LNCAP (cell line): ENCODE data around the gene NKD2.

Source experiments
- CTCF ChIP-seq: fragments of 450-650 bp; IDR thresholded peaks from 2 replicates; pipeline ENCODE4 v1.5.1; 2017; ENCODE audit warnings: mild to moderate bottlenecking

Gene NKD2

DNA sequence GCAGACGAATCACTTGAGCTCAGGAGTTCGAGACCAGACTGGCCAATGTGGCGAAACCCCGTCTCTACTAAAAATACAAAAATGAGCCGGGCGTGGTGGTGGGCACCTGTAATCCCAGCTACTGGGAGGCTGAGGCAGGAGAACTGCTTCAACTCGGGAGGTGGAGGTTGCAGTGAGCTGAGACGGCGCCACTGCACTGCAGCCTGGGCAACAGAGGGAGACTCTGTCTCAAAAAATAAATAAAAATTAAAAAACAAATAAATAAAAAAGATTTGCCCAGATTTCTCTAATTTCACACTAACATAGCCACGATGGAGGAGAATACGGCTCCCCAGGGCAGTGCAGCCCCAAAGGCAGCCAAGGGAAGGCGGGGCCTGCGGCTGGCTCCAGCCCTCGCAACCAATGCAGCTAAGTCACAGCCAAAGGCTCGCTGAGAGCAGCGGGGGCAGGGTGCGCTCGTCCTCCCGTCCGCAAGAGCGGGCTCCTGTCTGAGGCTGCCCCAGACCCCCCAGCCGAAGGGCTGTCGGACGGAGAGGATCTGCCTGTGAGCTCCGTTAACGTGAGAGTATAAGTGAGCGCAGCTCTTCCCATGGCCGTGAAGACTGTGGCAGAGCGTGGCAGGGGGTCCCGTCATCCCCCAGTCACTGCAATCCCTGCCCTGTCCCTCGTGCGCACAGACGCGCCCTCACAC is 59.7 kb downstream of the NKD2 start:
- no peak for TF ChIP-seq CTCF

- TF ChIP-seq CTCF, result no peak
Measured at GRCh38 chr5:1068895-1069719, 60.5 kb downstream of the NKD2 start.

- TF ChIP-seq CTCF, result no peak
Measured at GRCh38 chr5:1069720-1070088, 61.1 kb downstream of the NKD2 start.

- TF ChIP-seq CTCF, result no peak
Measured at GRCh38 chr5:1073239-1074102, 64.9 kb downstream of the NKD2 start.

DNA sequence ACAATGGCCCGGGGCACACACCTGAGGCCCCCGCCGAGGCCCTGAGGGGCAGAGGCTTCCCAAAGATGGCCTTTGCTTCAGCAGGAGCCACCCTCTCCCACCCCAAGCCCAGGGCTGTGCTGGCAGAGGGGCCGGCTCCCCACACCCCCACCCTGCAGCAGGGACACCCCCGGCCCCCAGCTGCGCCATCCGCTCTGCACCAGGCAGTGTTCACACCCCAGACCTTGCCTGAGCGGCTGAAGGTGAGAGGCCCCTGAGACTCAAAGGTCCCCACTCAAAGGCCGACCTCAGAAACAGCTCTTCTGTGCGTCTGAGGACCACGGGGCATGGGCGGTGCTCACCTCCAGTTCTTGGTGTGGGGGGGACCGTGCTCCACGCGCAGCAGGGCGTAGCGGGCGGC is 65.6 kb downstream of the NKD2 start:
- TF ChIP-seq CTCF, result no peak

DNA sequence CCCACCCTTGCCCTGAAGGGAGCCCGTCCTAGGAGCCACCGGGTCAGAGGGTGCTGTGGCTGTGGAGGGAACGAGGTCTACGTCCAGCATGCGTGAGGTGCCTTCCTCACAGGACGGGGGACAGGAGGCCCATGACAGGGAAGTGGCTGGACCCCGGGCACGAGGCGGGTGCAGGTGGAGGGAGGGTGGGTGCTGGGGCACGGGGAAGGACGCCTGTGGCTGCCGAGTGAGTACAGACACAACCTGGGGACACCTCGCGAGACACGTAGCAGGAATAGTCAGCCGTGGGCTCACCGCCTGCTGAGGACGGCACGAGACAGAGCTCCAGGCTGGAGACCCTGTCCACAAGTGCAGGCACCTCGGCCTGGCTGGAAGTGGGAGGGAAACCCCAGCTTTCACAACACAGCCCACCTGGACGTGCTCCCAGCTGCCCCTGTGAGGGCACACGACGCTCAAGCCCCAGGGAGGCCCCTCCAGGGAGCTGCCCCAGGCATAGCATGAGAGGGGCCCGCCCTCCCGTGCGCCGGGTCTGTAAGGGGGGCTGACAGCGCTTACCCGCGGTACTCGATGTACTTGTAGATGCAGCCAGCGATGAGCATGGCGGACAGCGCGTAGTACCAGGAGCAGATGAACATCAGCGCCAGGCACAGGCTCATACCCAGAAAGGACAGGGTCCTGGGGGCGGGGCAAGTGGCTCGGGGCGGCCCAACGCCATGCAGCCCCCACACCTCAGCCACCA is 66.4 kb downstream of the NKD2 start:
- TF ChIP-seq CTCF, result no peak

DNA sequence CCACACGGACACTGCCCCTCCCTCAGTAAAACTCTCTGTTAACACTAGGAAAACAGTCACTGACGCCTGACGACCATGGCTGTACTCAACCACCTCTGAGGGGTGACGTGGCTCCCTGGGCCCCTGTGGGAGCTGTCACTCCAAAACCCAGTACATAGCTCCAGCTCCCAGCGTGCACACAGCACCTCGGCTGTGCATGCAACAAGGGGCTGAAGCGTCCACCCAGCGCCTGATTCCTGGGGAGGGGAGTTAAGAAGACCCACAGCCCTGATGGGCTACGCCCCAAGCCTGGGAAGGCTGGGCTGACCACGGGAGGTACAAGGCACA is 66.9 kb downstream of the NKD2 start:
- TF ChIP-seq CTCF, result no peak
